ENCODE results near the gene TLL1. TPM values are rescaled to one million over a fixed set of nuclear protein-coding genes. Genes with fewer than 3 reads are reported as not detected.

TLL1 gene
- total RNA-seq, 1 experiment from 2014 or later: 0.46 TPM

- no peaks in the 10 kb centered on the region for H3K4me1 ChIP-seq (replicated peaks; ENCODE audit: insufficient read depth)
- BruUV-seq (replicated peaks): no TSS peak
- H3K36me3 ChIP-seq (ENCODE audit: low read depth): no peaks in the 10 kb centered on the region
- no peaks in the 10 kb centered on the region for H3K9me2 ChIP-seq (ENCODE audit: insufficient read depth)
- no peaks in the 10 kb centered on the region for H3K79me2 ChIP-seq (ENCODE audit: low read depth)
- intact Hi-C loops (cut with micrococcal nuclease; ENCODE audit: unreplicated experiment): no loop called here
- no peak overlapping the region for H3K4me2 ChIP-seq
- ChIA-PET CTCF (no interaction called here), POLR2A (ENCODE audit: unreplicated experiment) (no interaction called here)
- H4K20me1 ChIP-seq (ENCODE audit: insufficient read depth): no peaks in the 10 kb centered on the region
- H3K27me3 ChIP-seq (ENCODE audit: insufficient read depth, low read depth): no peaks in the 10 kb centered on the region
- H2AFZ ChIP-seq: no peak overlapping the region
- H3F3A ChIP-seq (ENCODE audit: insufficient read depth, low read depth): no peaks in the 10 kb centered on the region
- H3K27ac ChIP-seq: no peak overlapping the region
- DNase-seq: no peak
- H3K4me3 ChIP-seq: no peak overlapping the region
- TF ChIP-seq EZH2 (IDR thresholded peaks at IDR 0.05; ENCODE audit: low read depth): no peak
- TF ChIP-seq CTCF (conservative IDR thresholded peaks at IDR 0.05): no peak
- H3K9me3 ChIP-seq (ENCODE audit: insufficient read depth, low read depth): no peaks in the 10 kb centered on the region
Observed at GRCh38 chr4:166043801-166044200, 170.8 kb downstream of the TLL1 start.

DNA sequence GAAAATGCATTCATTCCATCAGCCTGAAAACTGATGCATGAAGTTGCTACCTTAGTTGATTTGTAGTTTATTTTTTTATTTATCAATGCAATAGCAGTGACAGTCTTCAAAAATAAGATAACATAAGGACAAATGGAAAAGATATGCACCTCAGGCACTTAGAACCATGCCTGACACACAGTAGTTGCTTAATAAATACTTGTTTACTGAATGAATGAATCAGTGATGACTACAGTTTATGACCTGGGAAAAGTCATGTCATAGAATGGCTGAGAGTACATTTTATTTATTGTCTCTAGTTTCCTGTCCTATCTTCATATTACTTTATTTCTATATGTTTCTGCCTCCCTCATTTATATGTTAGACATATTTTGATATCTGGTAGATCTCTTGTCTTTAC lies 171.8 kb downstream of the TLL1 start:
- H3K27me3 ChIP-seq (ENCODE audit: insufficient read depth, low read depth): no peaks in the 10 kb centered on the region
- H3K36me3 ChIP-seq (ENCODE audit: low read depth): no peaks in the 10 kb centered on the region
- H4K20me1 ChIP-seq (ENCODE audit: insufficient read depth): no peaks in the 10 kb centered on the region
- intact Hi-C loops (cut with micrococcal nuclease; ENCODE audit: unreplicated experiment): no loop called here
- H3K4me3 ChIP-seq: no peak overlapping the region
- H2AFZ ChIP-seq: no peak overlapping the region
- H3K27ac ChIP-seq: no peak overlapping the region
- no TSS peak for BruUV-seq (replicated peaks)
- no peak overlapping the region for H3K4me2 ChIP-seq
- ChIA-PET POLR2A (ENCODE audit: unreplicated experiment) (no interaction called here), CTCF (no interaction called here)
- H3K79me2 ChIP-seq (ENCODE audit: low read depth): no peaks in the 10 kb centered on the region
- H3K9me3 ChIP-seq (ENCODE audit: insufficient read depth, low read depth): no peaks in the 10 kb centered on the region
- no peak for DNase-seq
- no peaks in the 10 kb centered on the region for H3K9me2 ChIP-seq (ENCODE audit: insufficient read depth)
- no peaks in the 10 kb centered on the region for H3F3A ChIP-seq (ENCODE audit: insufficient read depth, low read depth)
- TF ChIP-seq EZH2 (IDR thresholded peaks at IDR 0.05; ENCODE audit: low read depth): no peak
- TF ChIP-seq CTCF (conservative IDR thresholded peaks at IDR 0.05): no peak
- H3K4me1 ChIP-seq (replicated peaks; ENCODE audit: insufficient read depth): no peaks in the 10 kb centered on the region

GRCh38 chr4:166045457-166045856 lies 172.4 kb downstream of the TLL1 start:
- no peak for TF ChIP-seq CTCF (conservative IDR thresholded peaks at IDR 0.05)
- TF ChIP-seq EZH2 (IDR thresholded peaks at IDR 0.05; ENCODE audit: low read depth): no peak
- Histone ChIP-seq H3K4me1 (replicated peaks; ENCODE audit: insufficient read depth) (no peaks in the 10 kb centered on the region), H3F3A (ENCODE audit: insufficient read depth, low read depth) (no peaks in the 10 kb centered on the region), H3K36me3 (ENCODE audit: low read depth) (no peaks in the 10 kb centered on the region), H3K27me3 (ENCODE audit: insufficient read depth, low read depth) (no peaks in the 10 kb centered on the region), H3K27ac (no peak overlapping the region), H3K9me2 (ENCODE audit: insufficient read depth) (no peaks in the 10 kb centered on the region), H4K20me1 (ENCODE audit: insufficient read depth) (no peaks in the 10 kb centered on the region), H3K4me3 (no peak overlapping the region), H3K79me2 (ENCODE audit: low read depth) (no peaks in the 10 kb centered on the region), H3K9me3 (ENCODE audit: insufficient read depth, low read depth) (no peaks in the 10 kb centered on the region), H2AFZ (no peak overlapping the region), H3K4me2 (no peak overlapping the region)
- no peak for DNase-seq
- intact Hi-C loops (cut with micrococcal nuclease; ENCODE audit: unreplicated experiment): no loop called here
- POLR2A ChIA-PET (ENCODE audit: unreplicated experiment): no interaction called here
- no TSS peak for BruUV-seq (replicated peaks)
- CTCF ChIA-PET: no interaction called here

Measured in PC-9 (cell line).